ENCODE measurements around the gene TFF3. TPM values are rescaled to one million over a fixed set of nuclear protein-coding genes. Genes with fewer than 3 reads are reported as not detected.
A peak's percentile ranks its signal among the peaks of the same experiment; 100 is the strongest.

The TFF3 gene
- total RNA-seq, 4 donors from 2014 or later, result 1.9 to 8.0 (median 5.5) TPM; not detected in 1

- no peaks in the 10 kb centered on the region for H3K4me1 ChIP-seq
- peaks cover 11% of the 10 kb centered on the region for H3K27me3 ChIP-seq
- TF ChIP-seq EP300 (IDR thresholded peaks at IDR 0.05) (no peak), POLR2A (IDR thresholded peaks at IDR 0.05) (no peak), POLR2AphosphoS5 (IDR thresholded peaks at IDR 0.05) (no peak)
- TF ChIP-seq, protein P1, sequence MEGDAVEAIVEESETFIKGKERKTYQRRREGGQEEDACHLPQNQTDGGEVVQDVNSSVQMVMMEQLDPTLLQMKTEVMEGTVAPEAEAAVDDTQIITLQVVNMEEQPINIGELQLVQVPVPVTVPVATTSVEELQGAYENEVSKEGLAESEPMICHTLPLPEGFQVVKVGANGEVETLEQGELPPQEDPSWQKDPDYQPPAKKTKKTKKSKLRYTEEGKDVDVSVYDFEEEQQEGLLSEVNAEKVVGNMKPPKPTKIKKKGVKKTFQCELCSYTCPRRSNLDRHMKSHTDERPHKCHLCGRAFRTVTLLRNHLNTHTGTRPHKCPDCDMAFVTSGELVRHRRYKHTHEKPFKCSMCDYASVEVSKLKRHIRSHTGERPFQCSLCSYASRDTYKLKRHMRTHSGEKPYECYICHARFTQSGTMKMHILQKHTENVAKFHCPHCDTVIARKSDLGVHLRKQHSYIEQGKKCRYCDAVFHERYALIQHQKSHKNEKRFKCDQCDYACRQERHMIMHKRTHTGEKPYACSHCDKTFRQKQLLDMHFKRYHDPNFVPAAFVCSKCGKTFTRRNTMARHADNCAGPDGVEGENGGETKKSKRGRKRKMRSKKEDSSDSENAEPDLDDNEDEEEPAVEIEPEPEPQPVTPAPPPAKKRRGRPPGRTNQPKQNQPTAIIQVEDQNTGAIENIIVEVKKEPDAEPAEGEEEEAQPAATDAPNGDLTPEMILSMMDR (IDR thresholded peaks at IDR 0.05), result no peak
- no peaks in the 10 kb centered on the region for H3K36me3 ChIP-seq
- H3K4me3 ChIP-seq, result no peak overlapping the region
- no peaks in the 10 kb centered on the region for H3K9me3 ChIP-seq
- WGBS, result 93% methylated on average over 6 of the region's 6 CpGs
- no peak overlapping the region for H3K27ac ChIP-seq
- DNase-seq (ENCODE audit: low spot score in 2 of 2), result no peak
Measured at GRCh38 chr21:42343556-42343955, 28.3 kb upstream of the TFF3 start.

DNA sequence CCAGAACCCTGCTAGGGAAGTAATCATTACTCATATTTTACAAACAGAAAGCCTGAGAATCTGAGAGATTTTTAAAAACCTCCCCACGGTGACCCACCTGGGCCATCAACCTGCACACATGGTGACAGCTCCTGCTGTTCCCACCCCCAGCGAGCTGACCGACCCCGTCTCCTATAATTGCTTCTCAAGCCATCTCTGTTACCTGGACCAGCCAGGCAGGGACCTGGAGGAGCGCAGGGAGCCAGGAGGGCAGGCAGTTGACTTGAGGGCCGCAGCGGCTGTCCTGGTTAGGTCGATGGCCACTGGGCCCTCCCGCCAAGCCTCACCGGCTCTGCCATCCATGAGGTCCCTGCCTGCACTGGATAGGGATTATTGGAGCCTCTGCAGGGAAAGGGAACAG, 27.9 kb upstream of the TFF3 start:
- peak in 1 of 2 donors; percentile 60 for DNase-seq (ENCODE audit: low spot score in 2 of 2)
- H3K27ac ChIP-seq, result no peak overlapping the region
- TF ChIP-seq EP300 (IDR thresholded peaks at IDR 0.05), result no peak
- no peak for TF ChIP-seq POLR2AphosphoS5 (IDR thresholded peaks at IDR 0.05)
- no peak for TF ChIP-seq POLR2A (IDR thresholded peaks at IDR 0.05)
- TF ChIP-seq, protein P1 (IDR thresholded peaks at IDR 0.05), result no peak
- H3K27me3 ChIP-seq, result peaks cover 11% of the 10 kb centered on the region
- no peaks in the 10 kb centered on the region for H3K36me3 ChIP-seq
- H3K9me3 ChIP-seq, result no peaks in the 10 kb centered on the region
- WGBS, result 98% methylated on average over 10 of the region's 10 CpGs
- no peak overlapping the region for H3K4me3 ChIP-seq
- no peaks in the 10 kb centered on the region for H3K4me1 ChIP-seq

- Histone ChIP-seq H3K27ac (no peak overlapping the region), H3K36me3 (no peaks in the 10 kb centered on the region), H3K9me3 (no peaks in the 10 kb centered on the region), H3K27me3 (peaks cover 4% of the 10 kb centered on the region), H3K4me3 (no peak overlapping the region), H3K4me1 (no peaks in the 10 kb centered on the region)
- no peak for DNase-seq (ENCODE audit: low spot score in 2 of 2)
- TF ChIP-seq POLR2AphosphoS5 (IDR thresholded peaks at IDR 0.05) (no peak), POLR2A (IDR thresholded peaks at IDR 0.05) (no peak), EP300 (IDR thresholded peaks at IDR 0.05) (no peak)
- TF ChIP-seq, protein P1 (IDR thresholded peaks at IDR 0.05), result no peak
- WGBS, result 91% methylated on average over 15 of the region's 15 CpGs
Measured at GRCh38 chr21:42341776-42342542, 26.8 kb upstream of the TFF3 start.

- H3K36me3 ChIP-seq, result no peaks in the 10 kb centered on the region
- no peak for TF ChIP-seq POLR2A (IDR thresholded peaks at IDR 0.05)
- no peak for TF ChIP-seq EP300 (IDR thresholded peaks at IDR 0.05)
- TF ChIP-seq POLR2AphosphoS5 (IDR thresholded peaks at IDR 0.05), result no peak
- TF ChIP-seq, protein P1 (IDR thresholded peaks at IDR 0.05), result no peak
- WGBS, result 68% methylated on average over 24 of the region's 24 CpGs
- H3K4me3 ChIP-seq, result no peak overlapping the region
- no peaks in the 10 kb centered on the region for H3K9me3 ChIP-seq
- DNase-seq (ENCODE audit: low spot score in 2 of 2), result no peak
- H3K27ac ChIP-seq, result no peak overlapping the region
- peaks cover 6% of the 10 kb centered on the region for H3K27me3 ChIP-seq
- H3K4me1 ChIP-seq, result no peaks in the 10 kb centered on the region
Measured at GRCh38 chr21:42340187-42341050, 25.2 kb upstream of the TFF3 start.

All from suprapubic skin (tissue), 4 donors.